SK-N-SH treated with all-trans-retinoic acid at 6 μM for 48 hours (cell line): ENCODE measurements around the gene CCL23.

Experiments used
- ATAC-seq: fragments of 200-7000 bp; cut with Tn5 transposase; 3 replicates; pipeline ENCODE4 v1.9.1; 2020; ENCODE audit warnings: mild to moderate bottlenecking, moderate library complexity
- ARNTL ChIP-seq: fragments of 450-650 bp; formaldehyde crosslinking; IDR thresholded peaks from 2 replicates; pipeline ENCODE4 v1.5.0; 2020; ENCODE audit warnings: low read depth, mild to moderate bottlenecking, moderate library complexity, borderline replicate concordance
- BACH2 ChIP-seq: fragments of 250-450 bp; sonication (Bioruptor Pico); IDR thresholded peaks from 2 replicates; pipeline ENCODE4 v1.9.0; 2021; ENCODE audit warnings: mild to moderate bottlenecking, borderline replicate concordance
- CREB5 ChIP-seq: fragments of 250-450 bp; sonication (Bioruptor Pico); IDR thresholded peaks from 2 replicates; pipeline ENCODE4 v1.5.1; 2020; ENCODE audit warnings: low read depth, mild to moderate bottlenecking, moderate library complexity
- CSDC2 ChIP-seq: fragments of 250-450 bp; sonication (Bioruptor Pico); IDR thresholded peaks from 2 replicates; pipeline ENCODE4 v1.5.0; 2020; ENCODE audit warnings: mild to moderate bottlenecking, moderate library complexity
- CSRNP3 ChIP-seq: fragments of 250-450 bp; sonication (Bioruptor Pico); IDR thresholded peaks from 2 replicates; pipeline ENCODE4 v1.5.1; 2021; ENCODE audit warnings: mild to moderate bottlenecking, moderate library complexity
- ESRRG ChIP-seq: fragments of 250-450 bp; sonication (Bioruptor Pico); IDR thresholded peaks from 2 replicates; pipeline ENCODE4 v1.6.1; 2021; ENCODE audit warnings: mild to moderate bottlenecking
- ISL1 ChIP-seq: fragments of 250-450 bp; sonication (Bioruptor Pico); IDR thresholded peaks from 2 replicates; pipeline ENCODE4 v2.1.2; 2022; ENCODE audit warnings: mild to moderate bottlenecking, moderate library complexity
- POU6F1 ChIP-seq: fragments of 250-450 bp; sonication (Bioruptor Pico); IDR thresholded peaks from 2 replicates; pipeline ENCODE4 v1.8.0; 2021; ENCODE audit warnings: low read depth, mild to moderate bottlenecking, moderate library complexity, borderline replicate concordance
- PPARA ChIP-seq: fragments of 250-450 bp; sonication (Bioruptor Pico); IDR thresholded peaks from 2 replicates; pipeline ENCODE4 v1.5.0; 2020; ENCODE audit warnings: mild to moderate bottlenecking, borderline replicate concordance
- RARB ChIP-seq: fragments of 250-450 bp; sonication (Bioruptor Pico); IDR thresholded peaks from 2 replicates; pipeline ENCODE4 v1.8.0; 2021; ENCODE audit warnings: mild to moderate bottlenecking, moderate library complexity
- SNAI2 ChIP-seq: fragments of 250-450 bp; sonication (Bioruptor Pico); IDR thresholded peaks from 2 replicates; pipeline ENCODE4 v1.5.0; 2020; ENCODE audit warnings: mild to moderate bottlenecking, moderate library complexity
- TCF4 ChIP-seq: fragments of 250-450 bp; sonication (Bioruptor Pico); IDR thresholded peaks from 2 replicates; pipeline ENCODE4 v1.8.0; 2021; ENCODE audit warnings: mild to moderate bottlenecking, moderate library complexity, borderline replicate concordance
- TOX ChIP-seq: fragments of 250-450 bp; sonication (Bioruptor Pico); IDR thresholded peaks from 2 replicates; pipeline ENCODE4 v1.8.0; 2021; ENCODE audit warnings: mild to moderate bottlenecking, moderate library complexity, borderline replicate concordance
- ZC3H10 ChIP-seq: fragments of 250-450 bp; sonication (Bioruptor Pico); IDR thresholded peaks from 2 replicates; pipeline ENCODE4 v1.5.1; 2021; ENCODE audit warnings: mild to moderate bottlenecking, moderate library complexity
- ZFP3 ChIP-seq: fragments of 250-450 bp; sonication (Bioruptor Pico); IDR thresholded peaks from 2 replicates; pipeline ENCODE4 v1.5.0; 2020; ENCODE audit warnings: mild to moderate bottlenecking, moderate library complexity
- ZFP30 ChIP-seq: fragments of 450-650 bp; formaldehyde crosslinking; IDR thresholded peaks from 2 replicates; pipeline ENCODE4 v1.5.0; 2022; ENCODE audit warnings: mild to moderate bottlenecking, moderate library complexity
- ZNF565 ChIP-seq: fragments of 450-650 bp; formaldehyde crosslinking; conservative IDR thresholded peaks from 2 replicates; pipeline ENCODE4 v1.5.0; 2020; ENCODE audit warnings: low read depth, mild to moderate bottlenecking, moderate library complexity
- ZNF70 ChIP-seq: fragments of 450-650 bp; formaldehyde crosslinking; IDR thresholded peaks from 2 replicates; pipeline ENCODE4 v1.5.0; 2020; ENCODE audit warnings: mild to moderate bottlenecking, moderate library complexity
- ZNF8 ChIP-seq: fragments of 450-650 bp; formaldehyde crosslinking; IDR thresholded peaks from 2 replicates; pipeline ENCODE4 v1.5.0; 2020; ENCODE audit warnings: mild to moderate bottlenecking, moderate library complexity
- TF ChIP-seq, protein P1 (sequence below): fragments of 250-450 bp; sonication (Bioruptor Pico); IDR thresholded peaks from 2 replicates; pipeline ENCODE4 v1.8.0; 2020; ENCODE audit warnings: mild to moderate bottlenecking, moderate library complexity, borderline replicate concordance

Gene CCL23

GRCh38 chr17:35972066-35972465, 45.7 kb downstream of the CCL23 start:
- TF ChIP-seq SNAI2 (CRISPR knock-in tag) (no peak), ZC3H10 (CRISPR knock-in tag) (no peak), RARB (CRISPR knock-in tag) (no peak), CREB5 (no peak), ISL1 (CRISPR knock-in tag) (no peak), POU6F1 (no peak), ARNTL (CRISPR knock-in tag) (no peak), ESRRG (CRISPR knock-in tag) (no peak), ZNF8 (CRISPR knock-in tag) (no peak), BACH2 (CRISPR knock-in tag) (no peak), TOX (no peak), TCF4 (CRISPR knock-in tag) (no peak), ZFP3 (CRISPR knock-in tag) (no peak), CSDC2 (CRISPR knock-in tag) (no peak), PPARA (CRISPR knock-in tag) (no peak), ZFP30 (CRISPR knock-in tag) (no peak), ZNF70 (CRISPR knock-in tag) (no peak), ZNF565 (CRISPR knock-in tag) (no peak)
- TF ChIP-seq, protein P1, sequence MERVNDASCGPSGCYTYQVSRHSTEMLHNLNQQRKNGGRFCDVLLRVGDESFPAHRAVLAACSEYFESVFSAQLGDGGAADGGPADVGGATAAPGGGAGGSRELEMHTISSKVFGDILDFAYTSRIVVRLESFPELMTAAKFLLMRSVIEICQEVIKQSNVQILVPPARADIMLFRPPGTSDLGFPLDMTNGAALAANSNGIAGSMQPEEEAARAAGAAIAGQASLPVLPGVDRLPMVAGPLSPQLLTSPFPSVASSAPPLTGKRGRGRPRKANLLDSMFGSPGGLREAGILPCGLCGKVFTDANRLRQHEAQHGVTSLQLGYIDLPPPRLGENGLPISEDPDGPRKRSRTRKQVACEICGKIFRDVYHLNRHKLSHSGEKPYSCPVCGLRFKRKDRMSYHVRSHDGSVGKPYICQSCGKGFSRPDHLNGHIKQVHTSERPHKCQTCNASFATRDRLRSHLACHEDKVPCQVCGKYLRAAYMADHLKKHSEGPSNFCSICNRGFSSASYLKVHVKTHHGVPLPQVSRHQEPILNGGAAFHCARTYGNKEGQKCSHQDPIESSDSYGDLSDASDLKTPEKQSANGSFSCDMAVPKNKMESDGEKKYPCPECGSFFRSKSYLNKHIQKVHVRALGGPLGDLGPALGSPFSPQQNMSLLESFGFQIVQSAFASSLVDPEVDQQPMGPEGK (CRISPR knock-in tag), result no peak
- ATAC-seq, result no peak

GRCh38 chr17:35969558-35970380, 48.0 kb downstream of the CCL23 start:
- TF ChIP-seq SNAI2 (CRISPR knock-in tag) (no peak), CSDC2 (CRISPR knock-in tag) (no peak), TOX (no peak), ZFP3 (CRISPR knock-in tag) (no peak), ESRRG (CRISPR knock-in tag) (no peak), PPARA (CRISPR knock-in tag) (no peak), ZC3H10 (CRISPR knock-in tag) (no peak), CSRNP3 (CRISPR knock-in tag) (no peak), ARNTL (CRISPR knock-in tag) (no peak), POU6F1 (no peak), ZNF565 (CRISPR knock-in tag) (no peak), TCF4 (CRISPR knock-in tag) (no peak)
- TF ChIP-seq, protein P1 (CRISPR knock-in tag), result no peak
- peak; percentile 94 for ATAC-seq
